Measurements from ENCODE around the gene NDUFS8.
"Not testable (repeated sequence)": the region's sequence is repeated elsewhere in the genome, so short reads cannot be mapped to it uniquely, and the experiment has no call there.

NDUFS8 gene

DNA sequence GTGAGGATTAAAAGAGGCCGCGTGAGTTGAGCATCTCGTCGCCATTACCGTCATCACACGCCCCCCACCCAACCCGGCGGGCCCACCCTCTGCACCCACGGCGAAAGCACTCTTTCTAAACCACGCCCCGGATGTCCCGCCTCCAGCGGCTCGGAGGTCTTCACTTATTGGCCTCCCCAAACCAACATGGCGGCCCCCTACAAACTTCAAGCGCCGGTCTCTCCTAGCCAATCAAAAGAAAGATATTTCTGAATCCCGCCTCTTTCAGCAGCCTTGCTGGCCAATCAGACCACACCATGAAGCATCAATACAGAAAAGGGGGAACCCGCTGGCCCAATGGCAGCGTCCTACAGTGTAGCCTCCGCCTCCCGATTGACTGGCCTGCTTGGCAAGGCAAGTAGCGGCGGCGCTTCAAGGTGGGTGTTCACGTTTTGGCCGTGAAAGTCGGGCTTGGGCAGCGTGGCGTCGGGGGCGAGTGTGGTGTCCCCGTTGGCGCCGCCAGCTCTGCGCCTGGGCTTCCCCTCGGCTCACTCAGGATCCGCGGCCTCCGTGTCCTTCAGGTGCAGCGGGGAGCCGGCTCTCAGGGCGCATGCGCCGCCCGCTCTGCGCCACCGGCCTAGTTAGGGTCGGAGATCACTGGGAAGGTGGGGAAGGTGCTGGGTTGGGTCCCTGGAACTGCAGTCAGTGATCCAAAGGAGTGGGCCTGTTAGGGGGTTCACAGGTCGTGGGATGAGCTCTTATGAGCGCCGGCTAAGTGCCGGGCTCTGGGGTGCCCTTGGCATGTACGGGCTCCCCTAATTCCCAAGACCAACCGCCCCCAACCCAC lies at the start of gene NDUFS8:
TSS of gene NDUFS8 (plus strand) at position 364 of the 826 bp plus-strand sequence. CDS start 1,471 bp downstream, outside the sequence.
- peak within 1 kb of the TSS; percentile 91 for H3K4me3 ChIP-seq (ENCODE audit: low read depth, low read length)

GRCh38 chr11:67981226-67981625 lies 49.3 kb upstream of the NDUFS8 start:
- H3K4me3 ChIP-seq (ENCODE audit: low read depth, low read length), result not testable (repeated sequence)

DNA sequence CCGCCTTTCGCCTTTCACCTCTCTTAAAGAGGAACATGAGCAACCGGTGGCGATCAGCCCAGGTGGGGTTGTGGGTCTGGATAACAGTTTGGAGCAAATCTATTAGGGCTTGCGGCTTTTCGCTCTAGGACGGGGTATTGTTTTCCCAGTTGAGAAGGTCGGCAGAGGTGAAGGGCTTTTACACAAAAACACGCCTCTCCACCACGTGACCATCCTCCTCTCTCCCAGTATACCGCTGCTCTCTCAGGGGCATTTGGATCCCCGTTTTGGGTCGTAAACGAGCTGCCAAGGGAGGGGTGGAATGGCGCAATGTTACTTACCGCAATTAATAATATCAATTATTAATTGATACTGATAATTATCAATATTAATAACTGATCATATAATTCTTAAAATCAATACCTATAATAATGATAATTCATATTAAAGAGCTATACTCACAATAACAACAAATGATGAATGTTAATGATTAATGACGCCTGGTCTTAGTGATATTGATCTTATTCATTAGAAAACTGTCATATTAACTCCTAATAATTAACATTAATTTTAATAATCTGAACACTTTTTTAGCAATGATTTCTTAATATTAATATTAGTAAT lies 48.1 kb upstream of the NDUFS8 start:
- not testable (repeated sequence) for H3K4me3 ChIP-seq (ENCODE audit: low read depth, low read length)

DNA sequence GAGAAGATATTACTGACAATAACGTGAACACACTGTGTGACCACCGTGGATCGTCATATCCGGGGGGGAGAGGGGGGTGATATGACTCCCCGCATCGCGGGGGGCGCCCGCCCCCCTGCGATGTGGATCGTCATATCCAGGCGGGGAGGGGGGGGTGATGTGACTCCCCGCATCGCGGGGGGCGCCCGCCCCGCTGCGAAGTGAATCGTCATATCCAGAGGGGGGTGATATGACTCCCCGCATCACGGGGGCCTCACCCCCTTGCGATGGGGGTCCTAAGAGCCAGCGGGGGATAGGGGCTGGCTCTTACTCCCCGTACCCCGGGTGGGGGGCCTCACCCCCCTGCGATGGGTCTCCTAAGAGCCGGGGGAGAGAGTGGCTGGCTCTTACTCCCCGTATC lies 46.5 kb upstream of the NDUFS8 start:
- no peak overlapping the region for H3K4me3 ChIP-seq (ENCODE audit: low read depth, low read length)

DNA sequence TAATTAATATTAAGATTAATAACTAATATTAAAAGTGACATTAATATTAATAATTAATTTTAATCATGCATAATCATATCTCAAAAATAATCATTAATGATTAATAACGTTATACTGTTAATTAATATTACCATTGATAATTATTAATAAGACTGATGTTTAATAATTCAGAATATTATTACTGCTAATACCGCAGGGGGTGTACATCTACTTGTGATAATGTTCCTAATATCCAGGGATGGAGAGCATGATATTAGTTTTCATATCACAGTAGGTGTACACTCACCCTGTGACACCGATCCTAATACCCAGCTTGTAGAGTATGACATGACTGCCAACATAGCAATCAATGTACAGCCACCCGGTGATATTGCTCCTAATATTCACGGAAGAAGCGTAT lies 45.2 kb upstream of the NDUFS8 start:
- H3K4me3 ChIP-seq (ENCODE audit: low read depth, low read length), result not testable (repeated sequence)

DNA sequence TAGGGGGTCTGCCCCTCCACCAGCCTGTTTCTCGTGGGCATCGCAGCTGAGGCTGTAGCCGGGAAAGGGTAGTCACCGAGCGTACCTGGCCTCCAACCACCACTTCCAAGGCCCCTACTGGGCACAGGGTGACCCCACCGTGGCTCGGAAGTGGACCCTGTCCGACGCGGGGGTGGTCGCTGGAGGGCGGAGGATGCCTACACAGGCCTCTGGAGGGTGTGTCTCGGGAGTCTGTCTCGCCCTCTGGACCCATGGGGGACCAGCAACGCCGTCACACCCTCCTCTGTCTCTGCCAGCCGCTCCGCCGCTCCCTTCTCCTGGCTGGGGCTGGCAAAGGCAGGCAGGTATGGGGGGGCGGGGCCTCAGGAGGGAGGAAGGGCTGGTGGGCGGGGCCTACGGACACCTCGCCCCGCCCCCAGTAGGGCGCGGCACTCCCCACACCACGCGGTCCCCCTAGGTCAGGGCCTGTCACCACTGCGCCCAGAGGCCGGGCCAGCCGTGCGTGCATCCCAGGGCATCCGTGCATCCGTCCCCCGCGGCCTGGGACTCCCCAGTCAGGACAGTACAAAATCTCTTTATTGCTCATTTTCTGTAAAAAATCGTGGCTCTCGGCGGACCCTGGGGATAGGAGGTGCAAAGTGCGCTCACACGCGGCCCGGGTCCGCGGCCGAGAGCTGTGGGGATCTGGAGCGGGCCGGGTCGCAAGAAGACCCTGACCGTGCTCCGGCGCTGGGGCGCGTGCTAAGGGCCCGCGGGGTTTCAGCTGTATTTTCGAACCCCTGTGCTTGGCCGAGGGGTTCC lies 39.7 kb upstream of the NDUFS8 start:
- H3K4me3 ChIP-seq (ENCODE audit: low read depth, low read length), result peak overlapping the region; percentile 13

DNA sequence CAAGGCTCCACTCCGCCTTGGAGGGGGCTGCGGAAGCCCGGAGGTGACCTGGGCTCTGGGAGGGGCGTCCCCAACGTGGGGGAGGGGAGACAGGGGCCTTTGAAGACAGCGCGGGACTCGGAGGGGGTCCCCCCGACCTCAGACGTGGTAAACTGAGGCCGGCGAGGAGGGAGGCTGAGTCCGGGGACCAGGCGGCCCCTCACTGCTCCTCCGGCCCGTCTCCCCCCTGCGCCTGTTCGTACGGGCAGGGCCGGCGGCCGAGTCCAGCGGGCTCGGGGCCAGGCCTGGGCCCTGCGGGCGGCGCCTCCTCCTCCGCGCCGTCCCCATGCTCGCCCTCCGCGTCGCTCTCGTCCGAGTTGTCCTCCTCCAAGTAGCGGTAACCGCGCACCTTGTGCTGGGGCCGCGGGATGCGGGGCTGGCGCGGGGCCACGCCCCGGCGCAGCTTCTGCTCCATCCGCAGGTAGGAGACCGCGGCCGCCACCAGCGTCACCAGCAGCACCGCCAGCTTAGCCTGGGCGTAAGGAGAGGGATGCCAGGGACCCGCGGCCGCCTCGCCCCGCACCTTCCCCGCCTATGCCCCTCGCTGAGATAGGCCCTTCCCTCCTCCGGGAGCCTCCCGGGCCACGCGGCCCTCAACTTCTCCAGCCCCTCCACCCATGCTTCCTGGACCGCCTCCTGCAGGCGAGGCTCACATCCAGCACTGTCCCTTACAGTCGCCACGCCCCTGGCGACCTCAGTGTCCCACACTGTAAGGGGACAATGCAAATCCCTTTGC lies 38.9 kb upstream of the NDUFS8 start:
- peak overlapping the region; percentile 13 for H3K4me3 ChIP-seq (ENCODE audit: low read depth, low read length)

- not testable (repeated sequence) for H3K4me3 ChIP-seq (ENCODE audit: low read depth, low read length)
Observed at GRCh38 chr11:67993821-67994220, 36.7 kb upstream of the NDUFS8 start.

DNA sequence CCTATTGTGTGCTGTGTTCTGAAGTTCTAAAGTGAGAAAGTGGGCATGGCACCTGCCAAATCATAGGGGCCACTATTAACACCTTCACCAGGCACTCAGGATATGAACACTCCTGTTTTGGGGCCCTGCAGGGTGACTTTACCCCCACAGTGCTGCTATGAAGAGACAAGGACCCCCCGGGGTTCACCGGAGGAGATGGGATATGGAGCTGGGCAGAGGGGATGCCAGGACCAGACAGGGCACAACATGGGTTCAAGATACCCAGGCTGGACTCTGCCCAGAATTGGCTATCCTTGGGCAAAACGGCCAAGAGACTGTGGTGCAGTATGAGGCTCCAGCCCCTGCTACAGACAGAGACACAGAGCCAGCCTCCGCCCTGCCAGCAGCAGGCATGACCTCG lies 36.1 kb upstream of the NDUFS8 start:
- not testable (repeated sequence) for H3K4me3 ChIP-seq (ENCODE audit: low read depth, low read length)

GRCh38 chr11:67995129-67995528 lies 35.4 kb upstream of the NDUFS8 start:
- not testable (repeated sequence) for H3K4me3 ChIP-seq (ENCODE audit: low read depth, low read length)

- H3K4me3 ChIP-seq (ENCODE audit: low read depth, low read length), result not testable (repeated sequence)
Observed at GRCh38 chr11:67995579-67995978, 34.9 kb upstream of the NDUFS8 start.

GRCh38 chr11:67996051-67996450 lies 34.4 kb upstream of the NDUFS8 start:
- no peak overlapping the region for H3K4me3 ChIP-seq (ENCODE audit: low read depth, low read length)

DNA sequence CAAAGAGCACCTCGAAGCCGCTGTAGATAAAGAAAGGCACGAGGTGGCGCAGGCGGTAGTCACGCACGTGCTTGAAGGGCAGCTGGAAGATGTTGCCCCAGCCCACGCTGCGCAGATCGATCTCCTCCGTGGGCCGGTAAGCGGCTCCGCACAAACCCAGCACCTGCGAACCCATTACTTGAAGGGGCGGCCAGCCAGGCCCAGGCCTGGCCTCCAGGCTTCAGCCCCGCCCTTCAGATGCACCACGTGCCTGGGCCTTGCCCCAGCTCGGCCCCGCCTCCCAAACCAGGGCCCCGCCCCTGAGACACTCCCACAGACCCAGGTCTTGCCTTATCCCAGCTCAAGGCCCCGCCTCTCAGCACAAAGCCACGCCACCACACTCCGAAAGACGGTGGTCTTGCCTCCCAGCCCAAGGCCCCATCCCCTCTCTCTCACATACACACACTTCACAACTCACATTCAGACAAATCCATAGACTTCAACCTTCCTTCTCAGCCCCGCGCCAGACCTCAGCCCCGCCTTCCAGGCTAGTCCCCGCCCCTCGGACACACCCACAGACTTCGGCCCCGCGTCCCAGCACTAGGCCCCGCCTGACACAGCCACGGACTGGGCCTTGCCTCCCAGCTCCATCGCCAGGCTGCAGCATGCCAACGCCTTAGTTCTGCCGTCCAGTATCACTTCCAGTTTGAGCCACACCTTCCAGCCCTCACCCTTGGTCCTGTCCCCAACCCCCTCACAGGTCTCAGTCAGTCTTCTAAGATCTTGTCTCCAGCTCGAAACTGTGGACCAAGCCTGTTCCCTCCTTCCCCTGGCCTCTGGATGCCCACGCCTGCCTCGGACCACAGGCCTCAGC lies 33.6 kb upstream of the NDUFS8 start:
- H3K4me3 ChIP-seq (ENCODE audit: low read depth, low read length), result peak overlapping the region; percentile 47

GRCh38 chr11:67997475-67997921 lies 33.0 kb upstream of the NDUFS8 start:
- no peak overlapping the region for H3K4me3 ChIP-seq (ENCODE audit: low read depth, low read length)

- H3K4me3 ChIP-seq (ENCODE audit: low read depth, low read length), result no peak overlapping the region
Observed at GRCh38 chr11:67998150-67999045, 32.1 kb upstream of the NDUFS8 start.

- H3K4me3 ChIP-seq (ENCODE audit: low read depth, low read length), result no peak overlapping the region
Observed at GRCh38 chr11:67999201-67999629, 31.3 kb upstream of the NDUFS8 start.

- no peak overlapping the region for H3K4me3 ChIP-seq (ENCODE audit: low read depth, low read length)
Observed at GRCh38 chr11:67999704-68000103, 30.8 kb upstream of the NDUFS8 start.

GRCh38 chr11:68002575-68002937 lies 27.9 kb upstream of the NDUFS8 start:
- no peak overlapping the region for H3K4me3 ChIP-seq (ENCODE audit: low read depth, low read length)

Data from iPS-11a (cell line).